ENCODE results near the gene DRAM1.

- TF ChIP-seq ZNF169 (tag by site-specific recombination; IDR thresholded peaks at IDR 0.05): no peak
- TF ChIP-seq CTCF (tag by site-specific recombination; IDR thresholded peaks at IDR 0.05): no peak
- no peak for TF ChIP-seq ZNF76 (tag by site-specific recombination; IDR thresholded peaks at IDR 0.05; ENCODE audit: borderline replicate concordance, low read depth)
Measured at GRCh38 chr12:101927999-101928398, 50.6 kb downstream of the DRAM1 start.

Measured in HEK293 (cell line).